ENCODE data around the gene SOX14.

- TF ChIP-seq CTCF (IDR thresholded peaks at IDR 0.05): no peak
- TF ChIP-seq POLR2A (IDR thresholded peaks at IDR 0.05): no peak
Measured at GRCh38 chr3:137743608-137744007, 20.5 kb upstream of the SOX14 start.
